RCC 7860 (cell line): Measurements from ENCODE around the gene PDE8A.
A peak's percentile ranks its signal among the peaks of the same experiment; 100 is the strongest.

Experiments
- DNase-seq: peaks from one replicate; pipeline ENCODE4 v3.0.0-alpha.2; 2015; ENCODE audit warnings: low spot score
- FAIRE-seq: peaks from 2 replicates; lab custom pipeline; 2012; peaks lifted over from hg19 to GRCh38; lab: Jason Lieb, UNC

The PDE8A gene

DNA sequence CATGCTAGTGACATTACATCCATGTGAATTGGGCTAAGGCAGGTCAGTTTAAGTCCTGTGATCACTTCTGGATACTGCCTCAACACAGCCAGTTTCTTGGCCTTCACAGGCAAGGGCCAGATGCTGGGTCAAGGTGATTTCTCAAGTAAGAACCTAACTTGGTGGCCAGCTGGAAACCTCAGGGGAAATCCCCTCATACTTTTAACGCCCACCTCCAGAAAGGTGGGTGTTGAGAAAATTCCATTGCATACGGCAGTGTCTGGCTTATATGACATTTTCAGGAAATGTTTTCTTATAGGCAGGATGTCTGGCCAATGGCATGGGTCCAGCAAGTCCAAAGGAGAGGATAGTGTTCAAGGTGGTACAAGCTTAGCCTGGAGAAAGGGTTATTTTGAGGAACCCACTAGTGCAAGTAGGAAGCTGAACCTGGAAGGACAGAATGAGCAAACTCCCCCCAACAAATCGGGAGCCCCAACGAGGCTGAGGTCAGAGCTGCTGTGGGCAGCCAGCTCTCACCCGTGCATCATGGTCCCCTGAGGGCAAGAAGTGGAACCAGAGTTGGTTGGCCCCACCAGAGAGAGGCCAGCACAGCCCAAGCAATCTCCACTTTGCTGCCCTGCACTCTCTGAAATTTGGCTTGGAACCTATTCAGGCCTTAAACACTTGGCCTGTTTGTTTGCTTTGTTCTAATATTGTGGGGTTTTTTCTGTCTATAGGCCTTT lies 135.4 kb downstream of the PDE8A start:
- FAIRE-seq (no peak), DNase-seq (no peak)

- FAIRE-seq, result no peak
- no peak for DNase-seq
These were observed 136.5 kb downstream of the PDE8A start for GRCh38 chr15:85118173-85118572.

DNA sequence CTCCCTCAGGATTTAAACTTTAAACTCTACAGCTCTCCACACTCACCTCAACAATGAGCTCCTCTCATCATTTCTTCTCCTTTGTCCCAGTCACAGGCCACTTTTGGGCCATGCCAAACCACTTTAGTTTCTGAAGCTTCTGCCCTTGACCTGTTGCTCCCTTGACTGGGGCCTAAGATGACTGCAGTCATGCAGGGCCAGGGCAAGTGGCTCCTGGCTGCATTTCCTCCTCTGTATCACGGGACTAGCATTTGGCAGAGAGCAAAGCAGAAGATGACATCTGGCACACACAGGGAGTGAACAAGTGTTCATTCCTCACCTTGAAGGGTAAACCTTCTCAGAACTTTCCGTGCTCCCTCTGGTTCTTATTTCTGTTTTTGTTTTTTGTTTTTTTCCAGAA lies 136.9 kb downstream of the PDE8A start:
- DNase-seq (no peak), FAIRE-seq (no peak)

GRCh38 chr15:85120351-85121113 lies 138.9 kb downstream of the PDE8A start:
- no peak for FAIRE-seq
- DNase-seq, result no peak

DNA sequence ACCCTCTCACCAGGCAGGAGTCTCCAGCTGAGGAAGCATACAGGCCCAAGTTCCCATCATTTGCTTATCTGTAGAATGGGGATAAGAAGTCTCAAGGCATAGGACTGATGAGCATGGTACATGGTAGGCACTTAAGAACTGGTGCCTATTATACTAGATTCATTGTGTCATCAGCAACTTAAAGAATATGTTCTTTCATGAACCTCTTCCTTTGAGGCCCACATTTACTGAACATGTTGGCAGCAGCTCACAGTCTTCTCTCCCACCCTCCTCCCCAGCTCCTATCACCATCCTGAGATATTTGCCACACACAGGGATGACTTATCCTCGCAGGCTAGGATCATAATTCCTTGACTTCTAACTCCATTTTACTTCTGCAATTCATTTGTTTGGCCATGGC lies 142.5 kb downstream of the PDE8A start:
- DNase-seq, result no peak
- FAIRE-seq, result no peak

DNA sequence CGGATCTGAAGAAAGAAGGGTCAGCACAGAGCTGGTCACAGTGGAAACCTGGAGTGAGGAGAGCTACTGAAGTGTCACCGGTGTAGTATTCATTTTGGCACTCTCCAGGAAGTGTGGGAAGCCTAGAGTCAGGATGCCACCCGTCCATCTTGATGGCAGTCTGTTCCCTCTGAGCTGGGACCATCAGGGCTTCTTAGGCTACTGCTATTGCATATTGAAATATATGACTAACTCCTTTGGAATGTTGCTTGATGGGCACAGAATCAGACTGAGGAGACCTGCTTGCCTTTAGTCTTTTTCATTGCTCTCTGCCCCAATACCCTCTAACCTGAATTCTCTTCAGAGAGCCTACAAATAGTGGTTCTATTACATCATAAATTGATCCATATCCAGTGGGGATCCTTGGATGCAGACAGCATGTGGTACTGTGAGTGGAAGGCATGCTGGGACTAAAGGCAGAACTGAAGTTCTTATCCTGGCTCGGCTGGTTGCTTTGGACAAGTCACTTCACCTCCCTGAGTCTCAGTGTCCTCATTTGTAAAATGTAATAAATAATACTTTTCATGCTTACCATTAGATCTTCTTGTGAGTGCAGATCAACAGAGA lies 143.5 kb downstream of the PDE8A start:
- DNase-seq, result peak; percentile 36
- no peak for FAIRE-seq

DNA sequence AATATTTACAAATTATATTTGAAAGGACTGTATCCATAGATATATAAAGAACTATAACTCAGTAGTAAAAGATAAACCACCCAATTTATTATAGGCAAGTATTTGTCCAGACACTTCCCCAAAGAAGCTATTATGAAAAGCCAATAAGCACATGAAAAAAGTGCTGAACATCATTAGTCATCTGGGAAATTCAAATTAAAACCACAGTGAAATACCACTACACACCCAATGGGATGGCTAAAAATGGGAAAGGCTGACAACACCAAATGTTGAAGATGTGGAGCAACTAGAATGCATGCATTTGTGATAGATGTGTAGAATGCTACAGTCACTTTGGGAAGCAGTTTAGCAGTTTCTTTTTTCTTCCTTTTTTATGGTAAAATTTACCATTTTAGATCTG lies 147.0 kb downstream of the PDE8A start:
- no peak for DNase-seq

GRCh38 chr15:85129881-85130280 lies 148.2 kb downstream of the PDE8A start:
- FAIRE-seq (no peak), DNase-seq (no peak)

More for the DNA sequence above, 147.0 kb downstream of the PDE8A start:
- FAIRE-seq, result no peak

DNA sequence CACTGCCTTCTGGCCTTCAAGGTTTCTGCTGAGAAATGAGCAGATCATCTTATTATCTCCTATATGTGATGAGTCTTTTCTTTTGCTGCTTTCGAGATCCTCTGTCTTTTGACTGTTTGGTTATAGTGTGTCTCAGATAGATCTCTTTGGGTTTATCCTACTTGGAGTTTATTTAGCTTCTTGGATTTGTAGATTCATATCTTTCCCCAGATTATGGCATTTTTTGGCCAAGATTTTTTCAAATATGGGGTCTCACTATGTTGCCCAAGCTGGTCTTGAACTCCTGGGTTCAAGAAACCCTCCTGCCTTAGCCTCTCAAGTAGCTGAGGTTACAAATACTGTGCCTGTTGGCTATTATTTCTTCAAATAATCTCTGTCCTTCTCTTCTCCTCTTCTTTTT lies 150.3 kb downstream of the PDE8A start:
- no peak for FAIRE-seq
- no peak for DNase-seq

DNA sequence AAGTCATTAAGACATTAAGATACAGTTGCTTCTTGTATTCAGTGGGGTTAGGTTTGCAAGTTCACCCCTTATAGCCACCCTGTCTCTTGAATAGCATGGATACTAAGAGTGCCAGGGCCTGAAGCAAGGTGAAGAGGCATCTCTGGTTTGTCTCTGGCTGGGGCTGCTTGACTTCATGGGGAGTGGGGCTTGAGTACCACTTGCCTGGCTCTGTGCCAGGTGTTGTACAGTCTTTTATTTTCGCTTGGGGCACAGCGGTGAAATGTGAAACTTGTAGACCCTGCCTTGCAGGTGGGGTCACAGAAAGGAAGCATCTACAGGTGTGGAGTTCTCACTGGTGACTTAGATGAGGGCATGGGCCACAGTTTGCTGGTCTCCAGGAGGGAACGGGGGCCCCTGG lies 152.1 kb downstream of the PDE8A start:
- FAIRE-seq, result no peak
- no peak for DNase-seq

GRCh38 chr15:85137489-85138168 lies 156.0 kb downstream of the PDE8A start:
- FAIRE-seq, result no peak
- no peak for DNase-seq

DNA sequence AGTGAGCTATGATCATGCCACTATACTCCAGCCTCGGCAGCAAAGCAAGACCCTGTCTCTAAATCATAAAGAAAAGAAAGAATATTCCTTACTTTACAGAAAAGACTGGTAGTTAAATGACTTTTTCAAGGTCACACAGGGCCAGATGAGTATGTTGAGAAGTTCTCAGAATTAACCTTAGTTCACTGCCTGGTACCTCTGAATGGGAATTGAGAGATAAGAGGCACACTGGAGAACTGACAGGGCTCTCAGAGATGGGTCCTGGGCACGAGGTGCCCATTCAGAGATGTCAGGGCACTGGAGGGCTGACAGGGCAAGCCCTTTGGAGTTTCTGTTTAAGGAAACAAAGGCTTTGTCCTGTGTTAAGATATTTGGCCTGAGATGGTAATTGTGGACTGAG lies 157.7 kb downstream of the PDE8A start:
- no peak for DNase-seq
- no peak for FAIRE-seq

DNA sequence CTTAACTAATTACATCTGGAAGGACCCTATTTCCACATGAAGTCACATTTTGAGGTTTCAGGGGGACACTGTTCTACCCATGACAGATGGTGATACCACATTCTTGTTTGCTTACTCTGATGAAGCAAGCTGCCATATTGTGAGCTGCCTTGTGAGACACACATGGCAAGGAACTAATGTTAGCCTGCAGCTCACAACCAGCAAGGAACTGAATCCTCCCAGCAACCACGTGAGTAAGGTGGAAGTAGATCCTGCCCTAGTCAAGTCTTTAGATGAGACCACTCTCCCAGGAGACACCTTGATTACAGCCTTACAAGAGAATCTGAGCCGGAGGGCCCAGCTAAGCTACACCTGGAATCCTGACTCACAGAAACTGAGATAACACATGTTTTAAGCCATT lies 160.1 kb downstream of the PDE8A start:
- DNase-seq, result no peak
- FAIRE-seq, result no peak

- peak; percentile 60 for DNase-seq
- FAIRE-seq, result peak; percentile 77
These were observed 160.7 kb downstream of the PDE8A start for GRCh38 chr15:85142312-85142711.

- no peak for FAIRE-seq
- no peak for DNase-seq
These were observed 167.9 kb downstream of the PDE8A start for GRCh38 chr15:85149465-85150129.

GRCh38 chr15:85150130-85150480 lies 168.4 kb downstream of the PDE8A start:
- DNase-seq, result no peak
- FAIRE-seq, result no peak

GRCh38 chr15:85151145-85151544 lies 169.5 kb downstream of the PDE8A start:
- no peak for DNase-seq
- no peak for FAIRE-seq

DNA sequence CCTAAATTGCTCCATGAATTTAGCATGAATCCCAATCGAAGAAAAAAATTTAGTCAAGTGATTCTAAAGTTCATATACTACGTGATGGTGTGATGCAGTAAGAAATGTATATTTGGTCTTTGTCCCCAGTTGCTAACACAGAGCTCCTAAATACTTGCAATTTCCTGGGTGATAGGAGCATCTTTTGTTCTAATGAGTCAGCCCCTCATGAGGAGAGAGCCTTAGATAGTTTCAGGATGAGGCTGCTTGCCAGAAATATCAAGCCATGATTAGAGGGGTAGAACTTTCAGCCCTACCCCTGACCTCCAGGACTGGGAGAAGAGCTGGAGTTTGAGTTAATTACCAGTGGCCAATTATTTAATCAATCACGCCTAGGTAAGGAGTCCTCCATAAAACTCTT lies 170.2 kb downstream of the PDE8A start:
- no peak for DNase-seq

DNA sequence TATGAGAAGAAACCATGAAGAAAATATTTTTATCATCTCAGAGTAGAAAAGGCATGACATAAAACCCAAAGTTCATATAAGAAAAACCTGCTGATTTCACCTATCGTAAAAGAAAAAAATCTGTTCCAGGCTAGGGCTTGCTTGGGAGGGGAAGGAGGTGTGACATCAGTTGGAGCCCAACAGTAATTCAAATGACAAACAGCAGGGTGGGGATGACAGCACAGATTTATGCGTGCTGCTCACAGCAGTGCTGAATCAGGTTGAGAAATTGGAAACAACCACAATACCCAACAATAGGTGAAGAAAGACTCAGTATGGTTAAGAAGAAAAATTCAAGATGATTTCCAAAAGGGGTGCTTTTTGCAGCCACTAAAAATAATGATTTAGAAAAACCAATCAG lies 172.4 kb downstream of the PDE8A start:
- no peak for DNase-seq
- no peak for FAIRE-seq

More for the DNA sequence above, 170.2 kb downstream of the PDE8A start:
- FAIRE-seq, result no peak

- DNase-seq (no peak), FAIRE-seq (no peak)
These were observed 173.7 kb downstream of the PDE8A start for GRCh38 chr15:85155360-85155759.

DNA sequence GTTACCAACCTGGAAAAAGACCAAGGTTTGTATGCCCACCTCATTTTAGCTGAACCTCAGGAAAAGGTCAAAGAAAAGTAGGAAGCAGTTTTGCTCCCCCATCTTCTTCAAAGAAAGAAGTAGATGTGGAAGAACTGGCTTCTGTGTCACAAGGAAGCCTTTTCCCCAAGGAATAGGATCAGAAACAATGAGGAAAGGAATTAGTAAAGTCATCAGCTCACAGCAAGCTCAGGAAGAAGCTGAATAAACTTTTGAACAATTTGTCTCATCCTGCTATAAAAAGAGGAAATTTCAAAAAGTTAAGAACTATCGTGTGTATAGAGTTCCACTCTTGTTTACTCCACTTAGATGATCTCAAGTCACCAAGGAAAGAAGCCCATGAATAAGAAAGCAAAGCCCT lies 174.2 kb downstream of the PDE8A start:
- FAIRE-seq, result no peak

More for the DNA sequence above, 174.2 kb downstream of the PDE8A start:
- no peak for DNase-seq
